Progenitor cell of endocrine pancreas (in vitro differentiated cells): ENCODE data around the gene TBCD. TPM values are rescaled to one million over a fixed set of nuclear protein-coding genes. Genes with fewer than 3 reads are reported as not detected.
A peak's percentile ranks its signal among the peaks of the same experiment; 100 is the strongest.

Source experiments
- DNase-seq: peaks from one replicate; pipeline ENCODE4 v3.0.0; 2021; ENCODE audit warnings: low spot score; ENCODE audit not compliant: unreplicated experiment
- H3K27ac Mint-ChIP-seq: 2 replicates; pipeline ENCODE4 v1.8.0; 2021; ENCODE audit warnings: mild to moderate bottlenecking, moderate library complexity, mixed read lengths
- H3K27me3 Mint-ChIP-seq: 2 replicates; pipeline ENCODE4 v1.8.0; 2021; ENCODE audit warnings: mixed read lengths
- H3K36me3 Mint-ChIP-seq: 2 replicates; pipeline ENCODE4 v1.8.0; 2022; ENCODE audit warnings: mixed read lengths; ENCODE audit not compliant: insufficient read depth
- H3K4me1 Mint-ChIP-seq: 2 replicates; pipeline ENCODE4 v1.8.0; 2021; ENCODE audit warnings: low read depth, mixed read lengths
- H3K4me3 Mint-ChIP-seq: 2 replicates; pipeline ENCODE4 v1.8.0; 2021; ENCODE audit warnings: low read depth, mild to moderate bottlenecking, moderate library complexity, mixed read lengths
- H3K9me3 Mint-ChIP-seq: 2 replicates; pipeline ENCODE4 v1.8.0; 2021; ENCODE audit warnings: low read depth, mixed read lengths
- long read RNA-seq: library from polyadenylated mRNA; unstranded; transcript quantifications from one replicate; pipeline ENCODE4 v2.0.0, GENCODE V29; 2020
- total RNA-seq: library from RNA; stranded (reverse); gene quantifications from 2 replicates; pipeline ENCODE4 v1.2.1, GENCODE V29; 2021
- TF ChIP-seq, protein P1 (sequence below): fragments of 200-600 bp; sonication (generic); IDR thresholded peaks from one replicate; pipeline ENCODE4 v1.5.0; 2021; ENCODE audit warnings: antibody characterized with exemption, mild to moderate bottlenecking; ENCODE audit not compliant: unreplicated experiment

Gene TBCD
- 95.6 and 103 TPM in 2 replicates for total RNA-seq
- long read RNA-seq, full-length matches to known transcripts = 2 of 19 reads
- long read RNA-seq, partial matches to known transcripts = 10 of 19 reads
- long read RNA-seq, other reads (novel, unspliced or antisense) = 7 of 19 reads

DNA sequence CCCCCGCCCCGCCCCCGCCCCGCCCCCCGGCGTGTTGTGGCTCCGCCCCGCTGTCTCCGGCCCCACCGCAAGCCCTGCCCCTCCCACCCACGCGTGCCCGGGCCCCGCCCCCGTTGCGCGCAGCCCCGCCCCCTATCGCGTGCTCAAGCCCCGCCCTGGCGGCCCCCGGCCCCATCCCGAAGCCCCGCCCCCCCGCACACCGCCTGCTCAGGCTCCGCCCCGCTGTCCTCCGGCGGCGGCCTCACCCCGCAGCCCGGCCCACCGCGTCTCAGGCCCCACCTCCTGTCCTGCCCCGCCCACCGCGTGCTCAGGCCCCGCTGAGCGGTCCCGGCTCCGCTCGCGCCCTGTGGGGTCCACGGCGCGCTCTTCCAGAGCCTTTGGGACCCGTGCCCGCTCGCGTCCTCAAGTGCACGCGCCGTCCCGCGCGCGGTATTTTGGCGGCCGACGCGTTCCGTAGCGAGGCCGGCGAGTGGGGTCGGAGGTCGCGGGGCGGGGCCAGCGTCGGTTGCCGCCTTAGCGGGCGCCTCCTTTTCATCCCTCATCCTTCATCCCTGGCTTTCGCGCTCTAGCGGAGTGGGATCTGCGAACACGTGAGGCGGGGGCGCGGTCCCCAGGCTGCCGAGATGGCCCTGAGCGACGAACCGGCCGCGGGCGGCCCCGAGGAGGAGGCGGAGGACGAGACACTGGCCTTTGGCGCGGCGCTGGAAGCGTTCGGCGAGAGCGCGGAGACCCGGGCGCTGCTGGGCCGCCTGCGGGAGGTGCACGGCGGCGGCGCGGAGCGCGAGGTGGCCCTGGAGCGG is at the start of gene TBCD:
TSS of gene TBCD (plus strand) at position 495 of the 800 bp plus-strand sequence. CDS start at position 624, 129 bp downstream.
- Mint-ChIP-seq H3K4me1 (peaks cover 14% of the 10 kb centered on the region), H3K36me3 (peaks cover 10% of the 10 kb centered on the region), H3K27ac (peak within 1 kb of the TSS; percentile 92), H3K9me3 (no peaks in the 10 kb centered on the region), H3K27me3 (peaks cover 10% of the 10 kb centered on the region), H3K4me3 (peak within 1 kb of the TSS; percentile 83)
- TF ChIP-seq, protein P1, sequence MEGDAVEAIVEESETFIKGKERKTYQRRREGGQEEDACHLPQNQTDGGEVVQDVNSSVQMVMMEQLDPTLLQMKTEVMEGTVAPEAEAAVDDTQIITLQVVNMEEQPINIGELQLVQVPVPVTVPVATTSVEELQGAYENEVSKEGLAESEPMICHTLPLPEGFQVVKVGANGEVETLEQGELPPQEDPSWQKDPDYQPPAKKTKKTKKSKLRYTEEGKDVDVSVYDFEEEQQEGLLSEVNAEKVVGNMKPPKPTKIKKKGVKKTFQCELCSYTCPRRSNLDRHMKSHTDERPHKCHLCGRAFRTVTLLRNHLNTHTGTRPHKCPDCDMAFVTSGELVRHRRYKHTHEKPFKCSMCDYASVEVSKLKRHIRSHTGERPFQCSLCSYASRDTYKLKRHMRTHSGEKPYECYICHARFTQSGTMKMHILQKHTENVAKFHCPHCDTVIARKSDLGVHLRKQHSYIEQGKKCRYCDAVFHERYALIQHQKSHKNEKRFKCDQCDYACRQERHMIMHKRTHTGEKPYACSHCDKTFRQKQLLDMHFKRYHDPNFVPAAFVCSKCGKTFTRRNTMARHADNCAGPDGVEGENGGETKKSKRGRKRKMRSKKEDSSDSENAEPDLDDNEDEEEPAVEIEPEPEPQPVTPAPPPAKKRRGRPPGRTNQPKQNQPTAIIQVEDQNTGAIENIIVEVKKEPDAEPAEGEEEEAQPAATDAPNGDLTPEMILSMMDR = no peak
- DNase-seq = peak; percentile 78

DNA sequence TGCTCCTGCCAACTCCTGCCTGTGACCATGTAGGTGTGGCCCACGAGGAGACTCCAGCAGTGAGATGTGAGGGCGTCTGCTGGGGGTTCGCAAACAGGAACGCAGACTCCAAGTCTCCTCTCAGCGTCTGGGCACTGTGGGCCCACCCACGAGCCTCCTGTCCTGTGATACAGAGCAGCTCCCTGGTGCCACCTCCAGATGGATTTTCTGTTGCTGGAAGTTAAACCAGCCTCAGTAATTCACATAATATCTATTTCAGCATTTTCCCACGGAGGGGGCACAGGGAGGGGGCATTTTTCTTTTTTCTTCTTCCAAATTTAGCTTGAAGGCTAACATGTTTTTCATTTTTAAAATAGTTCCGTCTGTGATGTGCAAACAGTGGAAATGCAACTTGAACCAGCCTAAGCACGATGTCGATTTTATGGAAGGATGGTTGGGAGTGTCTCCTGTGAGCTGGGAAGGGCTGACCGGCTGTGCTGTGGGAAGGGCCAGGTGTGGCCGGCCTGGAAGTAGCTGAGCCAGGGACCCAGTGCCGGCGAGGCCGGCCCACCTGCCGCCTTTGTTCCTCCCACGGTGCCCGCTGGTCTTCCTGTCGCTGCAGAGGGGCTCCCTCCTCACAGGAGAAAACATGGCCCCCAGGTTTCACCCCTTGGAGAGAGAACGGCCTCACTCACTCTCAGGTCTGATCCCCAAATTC is 49.5 kb upstream of the TBCD start:
- no peaks in the 10 kb centered on the region for H3K4me1 Mint-ChIP-seq

DNA sequence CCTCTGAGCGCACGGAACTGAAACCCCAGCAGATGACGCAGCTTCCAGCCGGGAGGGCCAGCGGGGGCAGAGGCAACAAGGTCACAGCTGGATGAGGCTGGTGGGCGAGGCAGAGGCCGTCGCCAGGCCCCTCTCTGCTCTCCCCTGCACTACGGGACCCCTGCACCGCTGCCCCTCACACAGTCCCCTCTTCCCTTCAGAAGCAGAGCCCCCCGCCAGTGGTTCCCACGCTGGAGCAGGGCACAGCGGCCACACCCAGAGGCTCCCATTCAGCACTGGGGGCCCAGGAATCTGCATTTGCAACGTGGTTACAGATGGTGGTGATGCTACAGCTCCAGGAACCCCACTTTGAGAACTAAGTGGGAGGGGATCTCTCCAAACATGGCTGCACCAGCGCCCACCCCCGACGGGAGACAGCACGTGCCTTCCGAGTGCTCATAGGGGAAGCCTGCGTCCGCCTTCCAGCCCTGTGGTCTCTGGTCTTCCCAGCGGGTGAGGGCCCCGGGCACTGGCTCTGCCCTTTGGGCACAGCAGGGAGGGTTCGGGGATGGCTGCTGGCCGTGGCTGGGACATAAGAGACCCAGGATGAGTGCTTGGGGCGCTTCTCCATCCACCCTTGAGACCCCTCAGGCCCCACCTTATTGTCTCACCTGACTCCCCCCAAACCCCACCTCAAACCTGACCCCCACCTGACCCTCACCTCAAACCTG is 48.7 kb upstream of the TBCD start:
- TF ChIP-seq, protein P1 = no peak
- DNase-seq = no peak
- H3K4me3 Mint-ChIP-seq = no peak overlapping the region
- H3K27ac Mint-ChIP-seq = no peak overlapping the region
- H3K36me3 Mint-ChIP-seq = no peaks in the 10 kb centered on the region
- H3K4me1 Mint-ChIP-seq = no peaks in the 10 kb centered on the region
- H3K27me3 Mint-ChIP-seq = peaks cover 26% of the 10 kb centered on the region
- no peaks in the 10 kb centered on the region for H3K9me3 Mint-ChIP-seq

More for the DNA sequence above, 49.5 kb upstream of the TBCD start:
- Mint-ChIP-seq H3K9me3 (no peaks in the 10 kb centered on the region), H3K36me3 (no peaks in the 10 kb centered on the region), H3K27me3 (peaks cover 24% of the 10 kb centered on the region), H3K4me3 (no peak overlapping the region), H3K27ac (no peak overlapping the region)
- no peak for DNase-seq
- TF ChIP-seq, protein P1 = no peak

DNA sequence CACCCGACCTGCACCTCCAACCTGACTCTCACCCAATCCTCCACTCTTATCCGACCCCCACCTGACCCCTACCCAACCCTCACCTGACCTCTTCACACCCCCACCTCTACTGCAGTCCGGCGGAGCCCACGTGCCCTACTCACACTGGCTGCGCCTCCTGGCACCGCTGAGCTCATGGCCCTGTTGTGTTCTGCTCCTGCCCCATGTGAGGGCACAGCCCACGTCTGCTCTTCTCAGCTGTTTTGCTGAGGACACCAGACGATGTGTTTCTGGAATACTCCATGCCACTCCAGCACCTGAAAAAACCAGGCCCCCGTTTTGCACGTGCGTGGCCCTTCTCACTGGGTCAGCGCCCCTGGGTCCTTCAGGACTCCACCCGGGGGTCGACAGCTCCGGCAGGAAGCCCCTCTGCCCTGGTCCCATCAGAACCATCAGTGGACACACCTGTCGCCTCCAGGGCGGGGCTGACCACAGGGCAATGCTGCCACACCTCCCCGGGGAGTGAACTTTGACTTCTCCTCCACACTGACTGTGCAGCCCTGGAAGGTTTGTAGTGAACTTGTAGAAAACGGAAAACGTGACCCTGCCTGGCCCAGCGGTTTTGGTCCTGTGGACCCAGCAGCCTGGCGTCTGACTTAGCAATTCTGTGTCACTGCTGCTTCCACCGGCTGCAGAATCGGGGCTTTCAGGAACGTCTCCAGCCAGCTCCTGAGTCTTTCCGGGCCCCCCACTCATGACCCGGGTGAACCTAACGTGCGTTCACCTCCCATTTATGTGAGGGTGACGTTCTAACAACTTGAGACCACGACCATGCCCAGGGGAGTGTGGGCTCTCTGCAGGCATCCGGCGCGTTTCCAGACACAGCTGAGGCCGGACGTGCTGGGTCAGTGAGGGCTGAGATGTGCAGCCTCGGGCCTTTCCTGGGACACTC is 47.7 kb upstream of the TBCD start:
- H3K4me1 Mint-ChIP-seq = no peaks in the 10 kb centered on the region

More for the DNA sequence above, 47.7 kb upstream of the TBCD start:
- DNase-seq = no peak
- no peak overlapping the region for H3K4me3 Mint-ChIP-seq
- H3K36me3 Mint-ChIP-seq = no peaks in the 10 kb centered on the region
- H3K27ac Mint-ChIP-seq = no peak overlapping the region
- H3K9me3 Mint-ChIP-seq = no peaks in the 10 kb centered on the region
- TF ChIP-seq, protein P1 = no peak
- peaks cover 25% of the 10 kb centered on the region for H3K27me3 Mint-ChIP-seq
